GM19025 (cell line): ENCODE measurements around the gene C2CD3.
A peak's percentile ranks its signal among the peaks of the same experiment; 100 is the strongest.
"Not testable (repeated sequence)": the region's sequence is repeated elsewhere in the genome, so short reads cannot be mapped to it uniquely, and the experiment has no call there.

ENCODE experiments used
- ATAC-seq: cut with Tn5 transposase; IDR thresholded peaks from one replicate; pipeline ENCODE4 v1.9.1; 2021; ENCODE audit warnings: mild to moderate bottlenecking, low read depth, moderate library complexity; ENCODE audit not compliant: unreplicated experiment

Gene C2CD3

DNA sequence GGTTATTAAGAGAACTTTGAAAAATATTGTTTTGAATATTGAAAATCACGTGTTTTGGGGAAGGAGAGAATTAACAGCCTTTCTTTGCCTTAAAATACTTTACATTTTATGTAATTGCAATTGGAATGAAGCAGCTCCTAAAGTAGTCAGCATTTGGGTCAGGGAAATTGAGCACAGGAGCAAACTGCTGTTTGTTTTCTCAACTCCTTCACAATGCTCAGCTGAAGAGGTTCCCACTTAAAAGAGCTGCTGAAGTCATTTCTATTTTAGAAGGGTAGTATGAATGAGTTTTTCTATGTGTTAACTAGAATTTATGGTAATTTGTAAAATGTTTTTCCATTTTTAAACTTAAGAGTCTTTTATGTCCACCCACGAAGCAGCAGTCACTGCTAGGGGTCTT is 180.1 kb downstream of the C2CD3 start:
- ATAC-seq, result no peak

GRCh38 chr11:73989156-73989555 is 181.6 kb downstream of the C2CD3 start:
- no peak for ATAC-seq

DNA sequence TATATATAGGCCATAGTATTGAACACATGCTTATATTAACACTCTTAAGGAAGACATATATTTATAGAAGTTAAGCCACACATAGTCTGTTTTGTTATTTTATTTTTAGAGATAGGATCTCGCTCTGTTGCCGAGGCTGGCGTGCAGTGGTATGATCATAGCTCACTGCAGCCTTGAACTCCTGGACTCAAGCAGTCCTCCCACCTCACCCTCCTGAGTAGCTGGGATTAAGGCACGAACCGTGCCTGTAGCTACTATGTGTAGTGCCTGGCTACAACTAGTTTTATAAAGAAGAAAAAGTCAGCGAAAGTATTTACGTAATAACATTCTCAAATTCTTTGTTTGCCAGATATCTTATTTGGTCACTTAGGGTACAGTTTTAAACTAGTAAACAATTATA is 182.6 kb downstream of the C2CD3 start:
- ATAC-seq, result no peak

GRCh38 chr11:73985661-73986060 is 185.1 kb downstream of the C2CD3 start:
- not testable (repeated sequence) for ATAC-seq

GRCh38 chr11:73983741-73984538 is 186.9 kb downstream of the C2CD3 start:
- ATAC-seq, result no peak

GRCh38 chr11:73982990-73983740 is 187.6 kb downstream of the C2CD3 start:
- peak; percentile 62 for ATAC-seq

GRCh38 chr11:73982595-73982989 is 188.2 kb downstream of the C2CD3 start, which contains the start of gene UCP2:
Gene UCP2, minus strand, starts transcription at chr11:73982843. Its CDS starts 4,465 bp downstream, at chr11:73978378.
- ATAC-seq, result peak; percentile 48

DNA sequence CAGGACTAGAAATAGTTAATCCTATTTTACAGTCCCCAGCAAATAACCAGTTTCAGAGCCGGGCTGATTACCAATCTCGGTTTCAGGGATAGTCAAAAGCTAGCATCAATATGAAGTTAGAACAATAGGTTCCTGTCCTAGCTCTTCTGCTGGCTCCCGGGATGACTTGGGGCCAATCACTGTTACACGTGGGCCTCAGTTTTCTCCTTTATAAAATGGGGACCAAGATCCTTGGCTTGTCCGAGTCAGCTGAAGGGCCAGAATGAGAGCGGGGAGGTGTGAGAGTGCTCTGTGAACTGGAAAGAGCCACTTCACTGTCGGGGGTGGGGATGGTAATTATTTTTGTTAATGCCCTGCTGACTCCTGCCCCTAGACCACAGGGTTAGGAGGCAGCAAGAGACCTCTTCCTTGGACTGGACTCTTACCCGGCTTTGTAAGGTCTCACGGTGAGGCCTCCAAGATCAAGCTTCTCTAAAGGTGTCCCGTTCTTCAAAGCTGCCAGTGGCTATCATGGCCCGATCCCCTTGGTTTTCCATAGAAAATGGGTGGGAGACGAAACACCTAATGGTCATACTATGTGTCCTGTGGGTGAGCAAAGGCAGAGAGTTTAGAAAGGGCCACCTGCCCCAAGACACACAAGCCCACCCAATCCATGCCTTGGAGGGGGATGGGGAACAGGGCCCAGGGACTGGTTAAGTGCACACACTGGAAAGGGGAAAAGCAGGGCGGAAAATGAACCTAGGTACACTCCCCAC is 189.6 kb downstream of the C2CD3 start:
- ATAC-seq, result no peak

DNA sequence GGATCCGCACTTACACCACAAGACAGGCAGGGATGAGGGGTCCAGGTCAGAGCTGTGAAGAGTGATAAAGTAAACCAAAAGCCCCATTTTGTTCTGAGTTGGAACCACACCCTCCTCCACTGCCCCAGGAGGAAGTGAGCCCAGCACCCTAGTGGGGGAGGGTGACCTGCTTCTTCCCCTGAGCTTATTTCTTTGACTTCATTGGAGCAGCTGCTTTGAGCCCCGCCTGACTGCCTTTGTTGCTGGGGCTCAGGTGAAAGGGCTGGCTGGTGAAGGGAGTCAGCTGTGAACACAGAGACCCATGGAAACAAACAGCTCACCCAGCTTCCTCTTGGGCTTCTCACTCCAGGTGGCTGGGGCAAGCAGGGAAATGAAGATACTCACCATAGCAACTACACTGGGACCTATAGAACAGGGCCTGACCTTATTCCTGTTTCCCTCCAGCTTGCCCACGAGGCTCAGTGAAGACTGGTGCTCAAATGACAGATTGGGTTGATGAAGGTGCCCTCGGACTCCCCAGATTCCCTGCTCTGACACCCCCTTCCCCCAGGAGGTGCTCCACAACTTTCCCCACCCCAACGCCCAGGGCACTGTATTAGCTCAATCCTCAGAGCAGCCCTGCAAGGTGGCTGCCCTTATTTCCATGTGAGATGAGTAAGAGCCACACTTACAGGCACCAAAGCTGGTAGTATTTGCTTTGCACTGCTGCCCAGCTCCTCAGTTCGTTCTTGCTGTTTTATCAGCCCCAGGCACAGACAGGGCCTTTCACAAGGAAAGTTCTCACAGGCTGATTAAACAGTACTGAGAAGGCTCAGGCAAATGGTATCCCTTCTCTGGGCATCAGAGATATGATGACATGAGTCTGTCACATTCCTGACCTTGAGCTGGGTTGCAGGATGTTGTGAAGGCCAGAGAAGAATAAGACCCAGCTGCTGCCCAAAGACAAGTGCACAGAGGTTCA is 190.5 kb downstream of the C2CD3 start:
- peak; percentile 38 for ATAC-seq

GRCh38 chr11:73978576-73979086 is 192.2 kb downstream of the C2CD3 start:
- ATAC-seq, result no peak

- ATAC-seq, result no peak
These were observed 192.8 kb downstream of the C2CD3 start for GRCh38 chr11:73977856-73978519.

GRCh38 chr11:73976451-73977151 is 194.2 kb downstream of the C2CD3 start:
- ATAC-seq, result no peak

DNA sequence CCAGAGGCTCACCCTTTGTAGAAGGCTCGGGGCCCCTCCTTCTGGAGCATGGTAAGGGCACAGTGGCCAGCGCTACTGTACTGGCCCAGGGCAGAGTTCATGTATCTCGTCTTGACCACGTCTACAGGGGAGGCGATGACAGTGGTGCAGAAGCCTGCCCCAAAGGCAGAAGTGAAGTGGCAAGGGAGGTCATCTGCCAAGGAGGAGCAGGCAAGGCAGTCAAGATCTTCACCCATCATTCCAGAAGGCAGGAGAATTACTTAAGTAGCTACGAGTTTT is 195.4 kb downstream of the C2CD3 start:
- no peak for ATAC-seq

- ATAC-seq, result no peak
These were observed 196.0 kb downstream of the C2CD3 start for GRCh38 chr11:73974604-73975478.

DNA sequence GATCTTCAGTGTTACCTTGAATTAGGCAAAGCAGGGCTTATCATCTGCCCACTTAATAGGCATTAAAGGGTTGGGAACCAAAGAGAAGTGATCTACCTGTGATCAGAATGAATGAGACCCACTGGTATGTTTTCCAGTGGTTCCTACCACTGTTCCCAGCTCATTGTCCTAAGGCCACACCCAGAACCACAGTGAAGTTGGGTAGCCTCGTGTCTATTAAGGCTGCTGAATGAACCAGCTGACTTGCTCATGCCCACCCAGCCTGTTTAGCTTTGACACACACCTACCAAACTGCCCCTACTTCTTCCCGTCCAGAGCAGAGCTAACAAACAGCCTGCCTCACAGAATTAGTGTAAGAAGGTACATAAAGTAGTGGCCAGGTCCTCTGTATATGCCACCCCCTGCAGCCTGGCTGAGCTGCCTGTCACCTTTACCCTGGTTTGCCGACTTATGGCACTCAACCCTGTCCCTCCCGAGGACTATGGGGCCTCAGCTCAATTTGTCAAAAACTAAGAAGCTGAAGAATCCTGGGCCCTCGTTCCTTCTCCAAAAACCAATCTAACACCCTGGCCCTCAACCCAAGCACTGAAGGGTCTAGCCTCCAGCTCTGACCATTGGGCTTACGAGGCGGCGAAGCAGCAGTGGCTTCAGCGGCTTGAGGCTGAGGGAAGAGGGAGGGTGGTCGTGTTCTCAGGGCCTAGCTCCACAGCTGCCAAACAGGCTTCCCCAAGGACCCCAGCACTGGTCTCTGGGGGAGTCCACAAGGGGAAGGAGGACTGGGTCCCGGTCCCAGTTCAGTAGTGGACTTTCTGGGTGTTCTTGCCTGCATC is 198.0 kb downstream of the C2CD3 start:
- ATAC-seq, result no peak

GRCh38 chr11:73972187-73972586 is 198.6 kb downstream of the C2CD3 start:
- no peak for ATAC-seq

GRCh38 chr11:73971175-73971719 is 199.6 kb downstream of the C2CD3 start:
- ATAC-seq, result no peak
